OCI-LY3 (cell line): Measurements from ENCODE around the gene RAB11FIP5.

Experiments used
- EZH2phosphoT487 ChIP-seq: fragments of 200-600 bp; shearing (Covaris generic); IDR thresholded peaks from 2 replicates; pipeline ENCODE4 v1.6.1; 2018; ENCODE audit warnings: antibody characterized with exemption, mixed run types, low read depth
- TF ChIP-seq, protein P1 (sequence below): fragments of 200-600, 300-600 bp; sonication (generic); IDR thresholded peaks from 2 replicates; pipeline ENCODE4 v1.5.1; 2014; ENCODE audit warnings: antibody characterized with exemption, low read length, low read depth

DNA sequence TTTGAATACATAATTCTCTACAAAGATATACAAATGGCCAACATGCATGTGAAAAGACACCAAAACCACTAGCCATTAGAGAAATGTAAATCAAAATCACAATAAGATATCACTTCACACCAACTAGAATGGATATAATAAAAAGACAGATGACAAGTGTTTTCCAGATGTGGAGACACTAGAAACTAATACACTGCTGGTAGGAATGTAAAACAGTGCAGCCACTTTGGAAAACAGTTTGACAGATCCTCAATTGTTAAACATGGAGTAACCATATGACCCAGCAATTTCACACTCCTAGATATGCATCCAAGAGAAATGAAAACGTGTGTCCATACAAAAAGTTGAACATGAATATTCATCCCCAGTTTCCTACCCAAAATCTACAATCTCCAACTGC, 9.8 kb upstream of the RAB11FIP5 start:
- TF ChIP-seq, protein P1, sequence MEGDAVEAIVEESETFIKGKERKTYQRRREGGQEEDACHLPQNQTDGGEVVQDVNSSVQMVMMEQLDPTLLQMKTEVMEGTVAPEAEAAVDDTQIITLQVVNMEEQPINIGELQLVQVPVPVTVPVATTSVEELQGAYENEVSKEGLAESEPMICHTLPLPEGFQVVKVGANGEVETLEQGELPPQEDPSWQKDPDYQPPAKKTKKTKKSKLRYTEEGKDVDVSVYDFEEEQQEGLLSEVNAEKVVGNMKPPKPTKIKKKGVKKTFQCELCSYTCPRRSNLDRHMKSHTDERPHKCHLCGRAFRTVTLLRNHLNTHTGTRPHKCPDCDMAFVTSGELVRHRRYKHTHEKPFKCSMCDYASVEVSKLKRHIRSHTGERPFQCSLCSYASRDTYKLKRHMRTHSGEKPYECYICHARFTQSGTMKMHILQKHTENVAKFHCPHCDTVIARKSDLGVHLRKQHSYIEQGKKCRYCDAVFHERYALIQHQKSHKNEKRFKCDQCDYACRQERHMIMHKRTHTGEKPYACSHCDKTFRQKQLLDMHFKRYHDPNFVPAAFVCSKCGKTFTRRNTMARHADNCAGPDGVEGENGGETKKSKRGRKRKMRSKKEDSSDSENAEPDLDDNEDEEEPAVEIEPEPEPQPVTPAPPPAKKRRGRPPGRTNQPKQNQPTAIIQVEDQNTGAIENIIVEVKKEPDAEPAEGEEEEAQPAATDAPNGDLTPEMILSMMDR = no peak
- TF ChIP-seq EZH2phosphoT487 = no peak
